GM12878 (cell line): Measurements from ENCODE around the gene NUP93. TPM values are rescaled to one million over a fixed set of nuclear protein-coding genes. Genes with fewer than 3 reads are reported as not detected.

Experiments
- ATAC-seq: fragments of 200-7000 bp; cut with Tn5 transposase; 3 replicates; pipeline ENCODE4 v1.9.1; 2020; ENCODE audit warnings: mild to moderate bottlenecking, moderate library complexity
- BruUV-seq: library from RNA; stranded (reverse); fragments of 400-500 nt; replicated peaks from 2 replicates; lab custom pipeline; 2021; lab: Mats Ljungman, UMichigan
- CTCF ChIA-PET: fragments of 300-600 bp; sonication (Branson Sonifier 250); formaldehyde crosslinking; extraction: SDS; loops from one replicate; lab custom pipeline; 2021; ENCODE audit warnings: inconsistent platforms; lab: Yijun Ruan, JAX
- POLR2A ChIA-PET: fragments of 350-600 bp; formaldehyde crosslinking; extraction: SDS; loops from one replicate; lab custom pipeline; 2021; ENCODE audit warnings: inconsistent platforms; lab: Charles Lee
- RAD21 ChIA-PET: fragments of 300-600 bp; sonication (Branson Sonifier 250); formaldehyde crosslinking; loops from one replicate; lab custom pipeline; 2023; ENCODE audit warnings: antibody characterized with exemption; ENCODE audit not compliant: unreplicated experiment; lab: Charles Lee
- SMC1A ChIA-PET: fragments of 300-600 bp; sonication (Branson Sonifier 250); formaldehyde crosslinking; loops from one replicate; lab custom pipeline; 2023; ENCODE audit not compliant: unreplicated experiment, uncharacterized antibody; lab: Charles Lee
- DNase-seq: peaks from one replicate; pipeline ENCODE4 v3.0.0-alpha.2; 2011; ENCODE audit warnings: low read depth, low spot score
- FAIRE-seq: peaks from 3 replicates; lab custom pipeline; 2011; peaks lifted over from hg19 to GRCh38; lab: Jason Lieb, UNC
- H2AFZ ChIP-seq: 2 replicates; pipeline ENCODE4 v1.6.0; 2011; ENCODE audit warnings: low read depth, low read length, control low read depth; ENCODE audit not compliant: control insufficient read depth
- H3K27ac ChIP-seq: 2 replicates; pipeline ENCODE4 v1.5.1; 2011; ENCODE audit warnings: control low read depth; ENCODE audit not compliant: control insufficient read depth, insufficient read depth
- H3K27me3 ChIP-seq, 2 experiments: replicated peaks in 1 of 2; 2 replicates each; pipeline versions ENCODE4 v1.6.0 to v1.6.1; 2011; ENCODE audit warnings: low read length in 1 of 2; ENCODE audit not compliant: control insufficient read depth in 2 of 2, insufficient read depth in 2 of 2
- H3K36me3 ChIP-seq, 2 experiments: 2 replicates each; pipeline ENCODE4 v1.5.1; 2011; ENCODE audit warnings: low read length in 1 of 2; ENCODE audit not compliant: control insufficient read depth in 2 of 2, insufficient read depth in 2 of 2
- H3K4me1 ChIP-seq: 2 replicates; pipeline ENCODE4 v1.6.1; 2011; ENCODE audit warnings: mild to moderate bottlenecking, low read length, moderate library complexity, mixed read lengths; ENCODE audit not compliant: control insufficient read depth, insufficient read depth
- H3K4me2 ChIP-seq: 2 replicates; pipeline ENCODE4 v1.6.0; 2011; ENCODE audit warnings: control low read depth; ENCODE audit not compliant: control insufficient read depth, insufficient read depth
- H3K4me3 ChIP-seq: fragments of 200-600 bp; sonication (generic); 2 replicates; pipeline ENCODE4 v1.5.1; 2016
- H3K79me2 ChIP-seq: 2 replicates; pipeline ENCODE4 v1.6.0; 2011; ENCODE audit warnings: low read length; ENCODE audit not compliant: control insufficient read depth, insufficient read depth
- H3K9ac ChIP-seq: 2 replicates; pipeline ENCODE4 v1.8.0; 2011; ENCODE audit warnings: low read length, control low read depth, mixed read lengths; ENCODE audit not compliant: control insufficient read depth, insufficient read depth
- H3K9me3 ChIP-seq: replicated peaks from 3 replicates; pipeline ENCODE4 v1.5.1; 2011; ENCODE audit warnings: mild to moderate bottlenecking, low read length; ENCODE audit not compliant: control insufficient read depth, insufficient read depth
- H4K20me1 ChIP-seq: 2 replicates; pipeline ENCODE4 v1.6.0; 2011; ENCODE audit not compliant: control insufficient read depth, insufficient read depth
- NR2C2 ChIP-seq: IDR thresholded peaks from 2 replicates; pipeline ENCODE4 v1.6.1; 2011; ENCODE audit warnings: borderline replicate concordance, low read depth; ENCODE audit not compliant: control insufficient read depth, insufficient read length
- NR2F1 ChIP-seq: fragments of 450-650 bp; conservative IDR thresholded peaks from 2 replicates; pipeline ENCODE4 v1.6.1; 2017; ENCODE audit warnings: mild to moderate bottlenecking
- WGBS: methylation state at CpG from one replicate; pipeline ENCODE4 v1.1.6; 2016; ENCODE audit warnings: low lambda C conversion rate; ENCODE audit not compliant: insufficient replicate concordance, insufficient coverage; ENCODE audit errors: missing lambda C conversion rate; 5-methylcytosine and 5-hydroxymethylcytosine counted together
- in situ Hi-C: fragments of 300-500 bp; cut with MboI; formaldehyde crosslinking; loops from 9 replicates; pipeline ENCODE4 v1.14.3; 2018; ENCODE audit warnings: mixed read lengths
- intact Hi-C: fragments of 100-400 bp; cut with micrococcal nuclease; formaldehyde crosslinking; loops from one replicate; pipeline ENCODE4 v1.14.2; 2022; ENCODE audit not compliant: unreplicated experiment
- polyA plus RNA-seq, 11 experiments: library from polyadenylated mRNA; depleted of rRNA in 4 of 11; unstranded in 6 of 11; stranded (reverse) in 5 of 11; fragments of >200 nt; fragmentation: Nextera tagmentation in 4 of 11; fragmentation: Illumina TruSeq in 1 of 11; extraction: Ambion mirVana in 4 of 11; extraction: Trizol in 1 of 11; gene quantifications; 1 replicate in 1 of 11; 2 replicates in 10 of 11; pipeline versions ENCODE4 v1.2.1 to v1.2.3, GENCODE V29; 2011 to 2016; ENCODE audit warnings: inconsistent platforms in 2 of 11, missing spikeins in 2 of 11, low read depth in 1 of 11
- total RNA-seq, 4 experiments: library from RNA; depleted of rRNA in 3 of 4; stranded (reverse); fragments of >200 nt in 3 of 4; fragmentation: Illumina TruSeq in 1 of 4; extraction: Trizol in 1 of 4; gene quantifications; 2 replicates each; pipeline versions ENCODE4 v1.2.1 to v1.2.3, GENCODE V29; 2013 to 2021
- TF ChIP-seq, protein P1 (sequence below): fragments of 150-350 bp; IDR thresholded peaks from 2 replicates; pipeline ENCODE4 v1.6.1; 2016; ENCODE audit warnings: low read depth, low read length

Gene NUP93
- total and polyA plus RNA-seq, 10 of the 15 experiments (the other 5 are each of a cell fraction or from before 2014, with no cell fraction given), result 82.2 to 175 (median 101) TPM

DNA sequence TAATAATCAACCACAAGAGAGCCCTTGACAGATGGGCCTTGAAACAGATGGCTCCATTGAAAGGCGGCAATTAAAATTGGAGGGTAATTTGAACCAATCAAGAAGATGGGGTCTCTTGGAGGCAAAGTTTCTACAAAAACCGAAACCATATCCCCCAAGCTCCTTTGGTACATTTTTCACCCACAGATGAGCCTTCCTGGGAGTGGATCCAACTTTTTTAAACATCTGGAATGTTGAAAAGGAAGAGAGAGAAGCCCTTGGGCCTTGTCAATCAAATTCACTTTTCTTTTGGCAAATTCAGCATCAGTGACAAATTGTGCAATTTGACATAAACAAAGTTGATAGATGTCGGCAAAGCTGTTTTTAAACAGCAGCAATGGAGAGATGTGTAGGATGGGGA is 13.2 kb upstream of the NUP93 start:
- no peaks in the 10 kb centered on the region; the same call in 2 of the 3 replicates for H3K9me3 ChIP-seq
- in situ Hi-C loops, result no loop called here
- H3K27me3 ChIP-seq, result no peaks in the 10 kb centered on the region
- TF ChIP-seq NR2F1, result no peak
- TF ChIP-seq, protein P1, sequence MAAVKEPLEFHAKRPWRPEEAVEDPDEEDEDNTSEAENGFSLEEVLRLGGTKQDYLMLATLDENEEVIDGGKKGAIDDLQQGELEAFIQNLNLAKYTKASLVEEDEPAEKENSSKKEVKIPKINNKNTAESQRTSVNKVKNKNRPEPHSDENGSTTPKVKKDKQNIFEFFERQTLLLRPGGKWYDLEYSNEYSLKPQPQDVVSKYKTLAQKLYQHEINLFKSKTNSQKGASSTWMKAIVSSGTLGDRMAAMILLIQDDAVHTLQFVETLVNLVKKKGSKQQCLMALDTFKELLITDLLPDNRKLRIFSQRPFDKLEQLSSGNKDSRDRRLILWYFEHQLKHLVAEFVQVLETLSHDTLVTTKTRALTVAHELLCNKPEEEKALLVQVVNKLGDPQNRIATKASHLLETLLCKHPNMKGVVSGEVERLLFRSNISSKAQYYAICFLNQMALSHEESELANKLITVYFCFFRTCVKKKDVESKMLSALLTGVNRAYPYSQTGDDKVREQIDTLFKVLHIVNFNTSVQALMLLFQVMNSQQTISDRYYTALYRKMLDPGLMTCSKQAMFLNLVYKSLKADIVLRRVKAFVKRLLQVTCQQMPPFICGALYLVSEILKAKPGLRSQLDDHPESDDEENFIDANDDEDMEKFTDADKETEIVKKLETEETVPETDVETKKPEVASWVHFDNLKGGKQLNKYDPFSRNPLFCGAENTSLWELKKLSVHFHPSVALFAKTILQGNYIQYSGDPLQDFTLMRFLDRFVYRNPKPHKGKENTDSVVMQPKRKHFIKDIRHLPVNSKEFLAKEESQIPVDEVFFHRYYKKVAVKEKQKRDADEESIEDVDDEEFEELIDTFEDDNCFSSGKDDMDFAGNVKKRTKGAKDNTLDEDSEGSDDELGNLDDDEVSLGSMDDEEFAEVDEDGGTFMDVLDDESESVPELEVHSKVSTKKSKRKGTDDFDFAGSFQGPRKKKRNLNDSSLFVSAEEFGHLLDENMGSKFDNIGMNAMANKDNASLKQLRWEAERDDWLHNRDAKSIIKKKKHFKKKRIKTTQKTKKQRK, result no peak
- TF ChIP-seq NR2C2, result no peak
- ChIA-PET SMC1A (interaction anchor here (0.7 to 3.8 kb wide), 8 partner anchors 9 to 140 kb away, joined by 3 to 19 read pairs (median 4); no protein-coding TSS in a partner anchor), RAD21 (interaction anchor here (1.3 to 2.6 kb wide), 2 partner anchors 11 to 14 kb away, joined by 4 to 18 read pairs; no protein-coding TSS in a partner anchor), CTCF (interaction anchor here (0.8 to 4.7 kb wide), 4 partner anchors 15 to 132 kb away, joined by 3 to 45 read pairs (median 4); no protein-coding TSS in a partner anchor), POLR2A (no interaction called here)
- H3K79me2 ChIP-seq, result no peaks in the 10 kb centered on the region
- no peak for DNase-seq
- no peaks in the 10 kb centered on the region for H3K36me3 ChIP-seq
- no peak overlapping the region for H2AFZ ChIP-seq
- H3K4me1 ChIP-seq, result peaks cover 2% of the 10 kb centered on the region; the same call in 1 of the 2 replicates
- no peak for ATAC-seq
- 80% methylated on average over 3 of the region's 3 CpGs for WGBS
- H3K9ac ChIP-seq, result no peak overlapping the region
- no peak overlapping the region for H3K4me2 ChIP-seq
- H3K4me3 ChIP-seq, result no peak overlapping the region
- no peak overlapping the region for H3K27ac ChIP-seq
- intact Hi-C loops, result no loop called here
- H4K20me1 ChIP-seq, result no peaks in the 10 kb centered on the region
- BruUV-seq, result no TSS peak
- FAIRE-seq, result no peak
